ENCODE data around the gene PARVB.

PARVB gene

GRCh38 chr22:44204739-44205515 lies 180.8 kb downstream of the PARVB start:
- ATAC-seq, result no peak

GRCh38 chr22:44205516-44206329 lies 181.6 kb downstream of the PARVB start:
- no peak for ATAC-seq

GRCh38 chr22:44206330-44206645 lies 182.2 kb downstream of the PARVB start:
- ATAC-seq, result no peak

GRCh38 chr22:44206696-44207095 lies 182.6 kb downstream of the PARVB start:
- no peak for ATAC-seq

- no peak for ATAC-seq
Measured at GRCh38 chr22:44207173-44207980, 183.3 kb downstream of the PARVB start.

GRCh38 chr22:44207981-44208317 lies 183.8 kb downstream of the PARVB start:
- no peak for ATAC-seq

- no peak for ATAC-seq
Measured at GRCh38 chr22:44209343-44209742, 185.2 kb downstream of the PARVB start.

GRCh38 chr22:44210722-44211121 lies 186.6 kb downstream of the PARVB start:
- ATAC-seq, result no peak

- ATAC-seq, result no peak
Measured at GRCh38 chr22:44211256-44211945, 187.3 kb downstream of the PARVB start.

- ATAC-seq, result no peak
Measured at GRCh38 chr22:44211946-44212930, 188.1 kb downstream of the PARVB start.

- no peak for ATAC-seq
Measured at GRCh38 chr22:44212936-44213335, 188.8 kb downstream of the PARVB start.

- no peak for ATAC-seq
Measured at GRCh38 chr22:44213489-44214043, 189.5 kb downstream of the PARVB start.

- ATAC-seq, result no peak
Measured at GRCh38 chr22:44214187-44214586, 190.1 kb downstream of the PARVB start.

- no peak for ATAC-seq
Measured at GRCh38 chr22:44214764-44215163, 190.7 kb downstream of the PARVB start.

- ATAC-seq, result no peak
Measured at GRCh38 chr22:44215287-44215686, 191.2 kb downstream of the PARVB start.

GRCh38 chr22:44217346-44217745 lies 193.2 kb downstream of the PARVB start:
- no peak for ATAC-seq

- no peak for ATAC-seq
Measured at GRCh38 chr22:44218071-44218470, 194.0 kb downstream of the PARVB start.

GRCh38 chr22:44219101-44219870 lies 195.2 kb downstream of the PARVB start:
- ATAC-seq, result no peak

GRCh38 chr22:44220727-44221680 lies 196.9 kb downstream of the PARVB start:
- no peak for ATAC-seq

Data from activated CD4-positive, CD25-positive, alpha-beta regulatory T cell treated with anti-CD3 and anti-CD28 coated beads, Interleukin-2, amount 50 U/mL, for 24 hours (primary cell).